KOPT-K1 (cell line): ENCODE results near the gene C1QB.

Experiments used
- H3K27ac ChIP-seq: fragments of 200-600 bp; sonication (generic); 2 replicates; pipeline ENCODE4 v1.5.1; 2016; ENCODE audit warnings: antibody characterized with exemption, mild to moderate bottlenecking, low read depth, low read length; ENCODE audit not compliant: poor library complexity, severe bottlenecking
- H3K36me3 ChIP-seq: fragments of 200-600 bp; sonication (generic); 2 replicates; pipeline ENCODE4 v1.5.1; 2017; ENCODE audit warnings: antibody characterized with exemption, mild to moderate bottlenecking, low read length, moderate library complexity; ENCODE audit not compliant: insufficient read depth
- H3K9me3 ChIP-seq: fragments of 200-600 bp; sonication (generic); 2 replicates; pipeline ENCODE4 v1.5.1; 2017; ENCODE audit warnings: antibody characterized with exemption, low read length, mild to moderate bottlenecking; ENCODE audit not compliant: insufficient read depth, poor library complexity, severe bottlenecking

Gene C1QB

GRCh38 chr1:22652881-22653316 lies at the start of gene C1QB:
Gene C1QB (plus strand): TSS chr1:22653236. CDS start chr1:22659463, 6,227 bp downstream.
- Histone ChIP-seq H3K9me3 (no peaks in the 10 kb centered on the region), H3K36me3 (no peaks in the 10 kb centered on the region)

GRCh38 chr1:22606161-22606560 lies 46.9 kb upstream of the C1QB start:
- H3K9me3 ChIP-seq, result no peaks in the 10 kb centered on the region
- H3K36me3 ChIP-seq, result no peaks in the 10 kb centered on the region
- H3K27ac ChIP-seq, result no peak overlapping the region

More at GRCh38 chr1:22652881-22653316, at the start of gene C1QB:
- no peak within 1 kb of the TSS for H3K27ac ChIP-seq

GRCh38 chr1:22607154-22607553 lies 45.9 kb upstream of the C1QB start:
- Histone ChIP-seq H3K27ac (no peak overlapping the region), H3K9me3 (no peaks in the 10 kb centered on the region)

GRCh38 chr1:22608361-22608760 lies 44.7 kb upstream of the C1QB start:
- no peaks in the 10 kb centered on the region for H3K9me3 ChIP-seq
- no peak overlapping the region for H3K27ac ChIP-seq
- no peaks in the 10 kb centered on the region for H3K36me3 ChIP-seq

More at GRCh38 chr1:22607154-22607553, 45.9 kb upstream of the C1QB start:
- H3K36me3 ChIP-seq, result no peaks in the 10 kb centered on the region

- no peaks in the 10 kb centered on the region for H3K36me3 ChIP-seq
Observed at GRCh38 chr1:22609291-22609690, 43.7 kb upstream of the C1QB start.

GRCh38 chr1:22611530-22611947 lies 41.5 kb upstream of the C1QB start:
- H3K36me3 ChIP-seq, result no peaks in the 10 kb centered on the region
- H3K9me3 ChIP-seq, result no peaks in the 10 kb centered on the region
- H3K27ac ChIP-seq, result no peak overlapping the region

More at GRCh38 chr1:22609291-22609690, 43.7 kb upstream of the C1QB start:
- H3K27ac ChIP-seq, result no peak overlapping the region
- H3K9me3 ChIP-seq, result no peaks in the 10 kb centered on the region

- Histone ChIP-seq H3K9me3 (no peaks in the 10 kb centered on the region), H3K36me3 (no peaks in the 10 kb centered on the region), H3K27ac (no peak overlapping the region)
Observed at GRCh38 chr1:22612671-22613571, 40.1 kb upstream of the C1QB start.

GRCh38 chr1:22613572-22613918 lies 39.5 kb upstream of the C1QB start:
- H3K36me3 ChIP-seq, result no peaks in the 10 kb centered on the region
- no peak overlapping the region for H3K27ac ChIP-seq
- H3K9me3 ChIP-seq, result no peaks in the 10 kb centered on the region

GRCh38 chr1:22613951-22614350 lies 39.1 kb upstream of the C1QB start:
- Histone ChIP-seq H3K36me3 (no peaks in the 10 kb centered on the region), H3K27ac (no peak overlapping the region), H3K9me3 (no peaks in the 10 kb centered on the region)

- Histone ChIP-seq H3K9me3 (no peaks in the 10 kb centered on the region), H3K36me3 (no peaks in the 10 kb centered on the region), H3K27ac (no peak overlapping the region)
Observed at GRCh38 chr1:22615886-22616285, 37.1 kb upstream of the C1QB start.

- H3K27ac ChIP-seq, result no peak overlapping the region
- H3K9me3 ChIP-seq, result no peaks in the 10 kb centered on the region
- no peaks in the 10 kb centered on the region for H3K36me3 ChIP-seq
Observed at GRCh38 chr1:22616571-22616970, 36.5 kb upstream of the C1QB start.

GRCh38 chr1:22618056-22618455 lies 35.0 kb upstream of the C1QB start:
- H3K27ac ChIP-seq, result no peak overlapping the region
- no peaks in the 10 kb centered on the region for H3K9me3 ChIP-seq
- H3K36me3 ChIP-seq, result no peaks in the 10 kb centered on the region

GRCh38 chr1:22619252-22619651 lies 33.8 kb upstream of the C1QB start:
- Histone ChIP-seq H3K36me3 (no peaks in the 10 kb centered on the region), H3K27ac (no peak overlapping the region)

GRCh38 chr1:22619798-22620197 lies 33.2 kb upstream of the C1QB start:
- H3K27ac ChIP-seq, result no peak overlapping the region
- no peaks in the 10 kb centered on the region for H3K36me3 ChIP-seq
- no peaks in the 10 kb centered on the region for H3K9me3 ChIP-seq

More at GRCh38 chr1:22619252-22619651, 33.8 kb upstream of the C1QB start:
- H3K9me3 ChIP-seq, result no peaks in the 10 kb centered on the region

- Histone ChIP-seq H3K36me3 (no peaks in the 10 kb centered on the region), H3K27ac (no peak overlapping the region), H3K9me3 (no peaks in the 10 kb centered on the region)
Observed at GRCh38 chr1:22621761-22622160, 31.3 kb upstream of the C1QB start.
